Measurements from ENCODE around the gene CRYBB3. TPM values are rescaled to one million over a fixed set of nuclear protein-coding genes. Genes with fewer than 3 reads are reported as not detected.

CRYBB3 gene
- total and polyA plus RNA-seq, 9 of the 15 experiments (the other 6 are each of a cell fraction or from before 2014, with no cell fraction given): not detected

- TF ChIP-seq ZNF449 (CRISPR knock-in tag; IDR thresholded peaks at IDR 0.05): no peak
- TF ChIP-seq BCOR (IDR thresholded peaks at IDR 0.05): 0 out of 2 replicates have a peak, but pooled peaks have one; percentile 9
- TF ChIP-seq CHD1 (IDR thresholded peaks at IDR 0.05; ENCODE audit: low read length): no peak
- no peak for TF ChIP-seq ZNF274 (IDR thresholded peaks at IDR 0.05; ENCODE audit: borderline replicate concordance, low read depth, low read length)
- TF ChIP-seq MLX (CRISPR knock-in tag; conservative IDR thresholded peaks at IDR 0.05): no peak
- TF ChIP-seq ELF4 (CRISPR knock-in tag; IDR thresholded peaks at IDR 0.05): no peak
- peak; percentile 32 for TF ChIP-seq NEUROD1 (IDR thresholded peaks at IDR 0.05; ENCODE audit: borderline replicate concordance, low read depth, low read length, partially characterized antibody)
- 0 out of 2 replicates have a peak, but pooled peaks have one; percentile 8 for TF ChIP-seq BHLHE40 (IDR thresholded peaks at IDR 0.05; ENCODE audit: low read length)
- TF ChIP-seq, protein P1, sequence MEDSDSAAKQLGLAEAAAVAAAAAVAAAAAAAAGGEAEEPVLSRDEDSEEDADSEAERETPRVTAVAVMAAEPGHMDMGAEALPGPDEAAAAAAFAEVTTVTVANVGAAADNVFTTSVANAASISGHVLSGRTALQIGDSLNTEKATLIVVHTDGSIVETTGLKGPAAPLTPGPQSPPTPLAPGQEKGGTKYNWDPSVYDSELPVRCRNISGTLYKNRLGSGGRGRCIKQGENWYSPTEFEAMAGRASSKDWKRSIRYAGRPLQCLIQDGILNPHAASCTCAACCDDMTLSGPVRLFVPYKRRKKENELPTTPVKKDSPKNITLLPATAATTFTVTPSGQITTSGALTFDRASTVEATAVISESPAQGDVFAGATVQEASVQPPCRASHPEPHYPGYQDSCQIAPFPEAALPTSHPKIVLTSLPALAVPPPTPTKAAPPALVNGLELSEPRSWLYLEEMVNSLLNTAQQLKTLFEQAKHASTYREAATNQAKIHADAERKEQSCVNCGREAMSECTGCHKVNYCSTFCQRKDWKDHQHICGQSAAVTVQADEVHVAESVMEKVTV (CRISPR knock-in tag; IDR thresholded peaks at IDR 0.05): peak; percentile 52
- TF ChIP-seq MAZ (CRISPR knock-in tag; conservative IDR thresholded peaks at IDR 0.05 in 1 of 2, IDR thresholded peaks at IDR 0.05 in 1 of 2): 0 out of 4 replicates have a peak, but pooled peaks of 1 of the 2 experiments have one; percentile 33
- peak; percentile 79 for TF ChIP-seq EGR1 (conservative IDR thresholded peaks at IDR 0.05)
- TF ChIP-seq U2AF2 (optimal IDR thresholded peaks at IDR 0.05; ENCODE audit: low read depth, low read length): no peak
- TF ChIP-seq NFXL1 (CRISPR knock-in tag; IDR thresholded peaks at IDR 0.05): no peak
- no peak for TF ChIP-seq CEBPB (tag; IDR thresholded peaks at IDR 0.05)
- TF ChIP-seq ZNF583 (CRISPR knock-in tag; IDR thresholded peaks at IDR 0.05): no peak
- peak; percentile 69 to 72 for TF ChIP-seq NRF1 (conservative IDR thresholded peaks at IDR 0.05 in 1 of 2, IDR thresholded peaks at IDR 0.05 in 1 of 2)
- peak; percentile 92; the same call in 1 of the 2 replicates for TF ChIP-seq STAG1 (CRISPR knock-in tag; IDR thresholded peaks at IDR 0.05; ENCODE audit: borderline replicate concordance)
- TF ChIP-seq CHD2 (IDR thresholded peaks at IDR 0.05; ENCODE audit: low read depth, low read length): peak; percentile 45; the same call in 1 of the 2 replicates
- TF ChIP-seq, protein P2, sequence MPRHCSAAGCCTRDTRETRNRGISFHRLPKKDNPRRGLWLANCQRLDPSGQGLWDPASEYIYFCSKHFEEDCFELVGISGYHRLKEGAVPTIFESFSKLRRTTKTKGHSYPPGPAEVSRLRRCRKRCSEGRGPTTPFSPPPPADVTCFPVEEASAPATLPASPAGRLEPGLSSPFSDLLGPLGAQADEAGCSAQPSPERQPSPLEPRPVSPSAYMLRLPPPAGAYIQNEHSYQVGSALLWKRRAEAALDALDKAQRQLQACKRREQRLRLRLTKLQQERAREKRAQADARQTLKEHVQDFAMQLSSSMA (CRISPR knock-in tag; IDR thresholded peaks at IDR 0.05): no peak
- 0 out of 2 replicates have a peak, but pooled peaks have one; percentile 19 for TF ChIP-seq JUND (IDR thresholded peaks at IDR 0.05; ENCODE audit: borderline replicate concordance, low read depth, low read length)
- TF ChIP-seq JUND (tag; IDR thresholded peaks at IDR 0.05; ENCODE audit: borderline replicate concordance, low read depth, low read length): no peak
- TF ChIP-seq BRCA1 (IDR thresholded peaks at IDR 0.05): no peak
- TF ChIP-seq BRCA1 (CRISPR knock-in tag; IDR thresholded peaks at IDR 0.05): no peak
- TF ChIP-seq NR2F6 (CRISPR knock-in tag; IDR thresholded peaks at IDR 0.05): no peak
- 0 out of 2 replicates have a peak, but pooled peaks have one; percentile 43 for TF ChIP-seq XRCC5 (IDR thresholded peaks at IDR 0.05; ENCODE audit: low read depth, low read length)
- TF ChIP-seq SP2 (IDR thresholded peaks at IDR 0.05; ENCODE audit: extremely low read depth, low read depth, low read length, poor library complexity, severe bottlenecking): peak; percentile 80
Measured at GRCh38 chr22:25235547-25236290, 36.1 kb downstream of the CRYBB3 start (continued).

All from K562 (cell line).